ENCODE data around the gene LIPN. TPM values are rescaled to one million over a fixed set of nuclear protein-coding genes. Genes with fewer than 3 reads are reported as not detected.

Gene LIPN
- total RNA-seq, 1 donor from 2014 or later = 1.0 TPM

GRCh38 chr10:88804083-88804812 lies 44.4 kb downstream of the LIPN start:
- no peaks in the 10 kb centered on the region for H3K9me3 ChIP-seq
- ATAC-seq (no peak), DNase-seq (no peak)
- H3K4me1 ChIP-seq = no peaks in the 10 kb centered on the region
- intact Hi-C loops (cut with DNase I) = no loop called here
- H3K36me3 ChIP-seq = no peaks in the 10 kb centered on the region
- H3K27ac ChIP-seq = no peak overlapping the region
- no peak for TF ChIP-seq CTCF (IDR thresholded peaks at IDR 0.05)
- no peaks in the 10 kb centered on the region for H3K27me3 ChIP-seq
- H3K4me3 ChIP-seq = no peak overlapping the region

- intact Hi-C loops (cut with DNase I) = no loop called here
- Histone ChIP-seq H3K36me3 (no peaks in the 10 kb centered on the region), H3K4me1 (no peaks in the 10 kb centered on the region), H3K9me3 (no peaks in the 10 kb centered on the region), H3K27me3 (no peaks in the 10 kb centered on the region), H3K27ac (no peak overlapping the region), H3K4me3 (no peak overlapping the region)
- TF ChIP-seq CTCF (IDR thresholded peaks at IDR 0.05) = no peak
- ATAC-seq (no peak), DNase-seq (no peak)
These were observed 45.5 kb downstream of the LIPN start for GRCh38 chr10:88805361-88805760.

- intact Hi-C loops (cut with DNase I) = no loop called here
- H3K4me1 ChIP-seq = no peaks in the 10 kb centered on the region
- no peaks in the 10 kb centered on the region for H3K27me3 ChIP-seq
- H3K9me3 ChIP-seq = no peaks in the 10 kb centered on the region
- TF ChIP-seq CTCF (IDR thresholded peaks at IDR 0.05) = no peak
- DNase-seq (no peak), ATAC-seq (no peak)
- no peak overlapping the region for H3K27ac ChIP-seq
- H3K4me3 ChIP-seq = no peak overlapping the region
- no peaks in the 10 kb centered on the region for H3K36me3 ChIP-seq
These were observed 46.1 kb downstream of the LIPN start for GRCh38 chr10:88805924-88806323.

GRCh38 chr10:88809621-88810020 lies 49.8 kb downstream of the LIPN start:
- H3K27ac ChIP-seq = no peak overlapping the region
- H3K9me3 ChIP-seq = no peaks in the 10 kb centered on the region
- no peaks in the 10 kb centered on the region for H3K36me3 ChIP-seq
- no peaks in the 10 kb centered on the region for H3K4me1 ChIP-seq
- intact Hi-C loops (cut with DNase I) = no loop called here
- no peaks in the 10 kb centered on the region for H3K27me3 ChIP-seq
- no peak overlapping the region for H3K4me3 ChIP-seq
- no peak for TF ChIP-seq CTCF (IDR thresholded peaks at IDR 0.05)
- no peak for ATAC-seq
- no peak for DNase-seq

- H3K4me1 ChIP-seq = no peaks in the 10 kb centered on the region
- intact Hi-C loops (cut with DNase I) = no loop called here
- no peaks in the 10 kb centered on the region for H3K36me3 ChIP-seq
- no peak for DNase-seq
- H3K9me3 ChIP-seq = no peaks in the 10 kb centered on the region
- H3K27ac ChIP-seq = no peak overlapping the region
- peak; percentile 77 for TF ChIP-seq CTCF (IDR thresholded peaks at IDR 0.05)
- H3K27me3 ChIP-seq = no peaks in the 10 kb centered on the region
- no peak overlapping the region for H3K4me3 ChIP-seq
- peak; percentile 87 for ATAC-seq
These were observed 50.6 kb downstream of the LIPN start for GRCh38 chr10:88810196-88810961.
